Nephron progenitor cell (in vitro differentiated cells): Measurements from ENCODE around the gene FBXO22.
"Not testable (repeated sequence)": the region's sequence is repeated elsewhere in the genome, so short reads cannot be mapped to it uniquely, and the experiment has no call there.

Experiments
- DNase-seq: peaks from one replicate; pipeline ENCODE4 v3.0.0; 2021
- H3K27ac Mint-ChIP-seq: 2 replicates; pipeline ENCODE4 v1.8.0; 2021; ENCODE audit warnings: mild to moderate bottlenecking, moderate library complexity, mixed read lengths
- H3K27me3 Mint-ChIP-seq: 2 replicates; pipeline ENCODE4 v1.8.0; 2021; ENCODE audit warnings: mild to moderate bottlenecking, low read depth, mixed read lengths; ENCODE audit not compliant: poor library complexity
- H3K36me3 Mint-ChIP-seq: 2 replicates; pipeline ENCODE4 v1.8.0; 2021; ENCODE audit warnings: low read depth, mixed read lengths
- H3K4me1 Mint-ChIP-seq: 2 replicates; pipeline ENCODE4 v1.8.0; 2021; ENCODE audit warnings: mixed read lengths
- H3K4me3 Mint-ChIP-seq: 2 replicates; pipeline ENCODE4 v1.8.0; 2021; ENCODE audit warnings: mild to moderate bottlenecking, moderate library complexity, mixed read lengths
- H3K9me3 Mint-ChIP-seq: 2 replicates; pipeline ENCODE4 v1.8.0; 2021; ENCODE audit warnings: mild to moderate bottlenecking, moderate library complexity, mixed read lengths
- TF ChIP-seq, protein P1 (sequence below): fragments of 200-600 bp; sonication (generic); IDR thresholded peaks from 2 replicates; pipeline ENCODE4 v1.5.0; 2021; ENCODE audit warnings: antibody characterized with exemption

Gene FBXO22

DNA sequence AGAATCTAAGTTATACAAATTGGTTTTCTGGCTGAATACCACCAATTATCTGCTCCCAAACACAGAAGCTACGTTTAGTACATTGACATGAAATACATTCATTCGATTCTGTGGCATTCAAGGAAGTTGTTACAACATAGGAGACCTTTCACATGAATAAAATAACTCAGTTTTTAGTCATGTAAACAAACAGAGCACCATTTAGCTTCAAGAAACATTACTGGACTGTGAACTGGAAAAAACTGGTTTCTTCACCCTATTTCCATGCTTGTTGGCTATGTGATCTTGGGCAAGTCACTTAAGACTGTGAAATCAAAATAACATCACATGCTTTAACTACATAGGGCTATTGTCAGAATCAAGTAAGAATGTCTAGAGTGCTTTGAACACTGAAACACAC is 62.4 kb downstream of the FBXO22 start:
- no peaks in the 10 kb centered on the region for H3K36me3 Mint-ChIP-seq
- no peak for DNase-seq
- no peak overlapping the region for H3K27ac Mint-ChIP-seq
- no peaks in the 10 kb centered on the region for H3K27me3 Mint-ChIP-seq
- TF ChIP-seq, protein P1, sequence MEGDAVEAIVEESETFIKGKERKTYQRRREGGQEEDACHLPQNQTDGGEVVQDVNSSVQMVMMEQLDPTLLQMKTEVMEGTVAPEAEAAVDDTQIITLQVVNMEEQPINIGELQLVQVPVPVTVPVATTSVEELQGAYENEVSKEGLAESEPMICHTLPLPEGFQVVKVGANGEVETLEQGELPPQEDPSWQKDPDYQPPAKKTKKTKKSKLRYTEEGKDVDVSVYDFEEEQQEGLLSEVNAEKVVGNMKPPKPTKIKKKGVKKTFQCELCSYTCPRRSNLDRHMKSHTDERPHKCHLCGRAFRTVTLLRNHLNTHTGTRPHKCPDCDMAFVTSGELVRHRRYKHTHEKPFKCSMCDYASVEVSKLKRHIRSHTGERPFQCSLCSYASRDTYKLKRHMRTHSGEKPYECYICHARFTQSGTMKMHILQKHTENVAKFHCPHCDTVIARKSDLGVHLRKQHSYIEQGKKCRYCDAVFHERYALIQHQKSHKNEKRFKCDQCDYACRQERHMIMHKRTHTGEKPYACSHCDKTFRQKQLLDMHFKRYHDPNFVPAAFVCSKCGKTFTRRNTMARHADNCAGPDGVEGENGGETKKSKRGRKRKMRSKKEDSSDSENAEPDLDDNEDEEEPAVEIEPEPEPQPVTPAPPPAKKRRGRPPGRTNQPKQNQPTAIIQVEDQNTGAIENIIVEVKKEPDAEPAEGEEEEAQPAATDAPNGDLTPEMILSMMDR: no peak
- H3K9me3 Mint-ChIP-seq: peaks cover 5% of the 10 kb centered on the region
- H3K4me1 Mint-ChIP-seq: no peaks in the 10 kb centered on the region
- no peak overlapping the region for H3K4me3 Mint-ChIP-seq

DNA sequence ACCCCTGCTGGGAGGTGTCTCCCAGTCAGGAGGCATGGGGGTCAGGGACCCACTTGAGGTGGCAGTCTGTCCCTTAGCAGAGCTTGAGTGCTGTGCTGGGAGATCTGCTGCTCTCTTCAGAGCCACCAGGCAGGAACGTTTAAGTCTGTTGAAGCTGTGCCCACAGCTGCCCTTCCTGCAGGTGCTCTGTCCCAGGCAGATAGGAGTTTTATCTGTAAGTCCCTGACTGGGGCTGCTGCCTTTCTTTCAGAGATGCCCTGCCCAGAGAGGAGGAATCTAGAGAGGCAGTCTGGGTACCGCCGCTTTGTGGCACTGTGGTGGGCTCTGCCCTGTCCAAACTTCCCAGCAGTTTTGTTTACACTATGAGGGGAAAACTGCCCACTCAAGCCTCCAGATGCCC is 73.1 kb downstream of the FBXO22 start:
- not testable (repeated sequence) for H3K27ac Mint-ChIP-seq, DNase-seq, H3K4me1 Mint-ChIP-seq, H3K36me3 Mint-ChIP-seq, H3K4me3 Mint-ChIP-seq
- Mint-ChIP-seq H3K9me3 (peaks cover 37% of the 10 kb centered on the region), H3K27me3 (peaks cover 20% of the 10 kb centered on the region)

DNA sequence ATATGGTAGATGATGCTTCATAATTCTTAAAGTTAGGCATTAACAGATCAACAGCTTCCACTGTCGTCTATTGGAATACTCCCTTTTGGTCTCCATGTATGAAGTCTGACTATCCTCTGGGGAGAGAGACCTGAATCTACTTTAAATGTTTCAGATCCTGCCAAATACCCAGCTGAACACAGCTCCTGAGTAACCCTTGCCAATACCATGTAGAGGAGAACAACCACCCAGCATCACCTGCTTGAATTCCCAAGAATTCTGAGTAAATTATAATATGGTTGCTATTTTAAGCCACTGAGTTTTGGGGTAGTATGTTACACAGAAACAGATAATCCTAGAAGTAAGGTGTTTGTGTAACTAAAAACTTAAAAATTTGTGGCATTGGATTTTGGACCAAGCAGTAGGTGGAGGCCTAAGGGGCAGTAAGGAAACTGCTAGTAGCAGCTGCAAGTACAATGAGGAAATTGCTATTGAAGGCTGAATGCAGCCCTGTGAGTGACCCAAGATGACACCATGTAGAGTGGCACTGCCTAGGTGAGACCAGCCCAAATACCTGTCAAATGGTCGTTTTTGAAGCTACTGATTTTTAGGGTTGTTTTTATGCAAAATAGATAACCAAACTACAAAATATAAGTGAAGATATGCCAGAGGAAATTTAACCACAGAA is 77.6 kb downstream of the FBXO22 start:
- Mint-ChIP-seq H3K9me3 (peaks cover 6% of the 10 kb centered on the region), H3K4me1 (no peaks in the 10 kb centered on the region), H3K27me3 (peaks cover 10% of the 10 kb centered on the region)

DNA sequence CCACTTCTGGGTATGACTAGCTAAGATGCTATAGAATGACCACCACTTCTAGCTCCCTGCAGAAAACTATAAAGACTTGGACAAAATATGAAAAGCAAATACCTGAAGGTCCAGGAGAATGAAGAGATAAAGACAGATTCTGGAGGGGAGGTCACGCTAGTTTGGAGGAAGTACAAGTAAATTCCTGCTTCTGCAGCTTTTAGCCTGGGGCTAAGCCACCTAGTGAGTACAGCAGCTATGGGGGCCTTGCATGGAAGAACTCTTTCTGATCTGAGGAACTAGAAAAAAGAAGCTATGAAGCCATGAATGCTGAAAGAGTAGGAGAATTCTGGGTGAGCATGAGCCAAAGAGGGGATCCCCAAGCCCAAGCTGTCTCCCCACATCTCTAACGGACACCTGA is 78.8 kb downstream of the FBXO22 start:
- H3K27ac Mint-ChIP-seq: no peak overlapping the region
- no peak overlapping the region for H3K4me3 Mint-ChIP-seq
- H3K36me3 Mint-ChIP-seq: no peaks in the 10 kb centered on the region
- H3K9me3 Mint-ChIP-seq: peaks cover 6% of the 10 kb centered on the region
- no peak for DNase-seq
- peaks cover 10% of the 10 kb centered on the region for H3K27me3 Mint-ChIP-seq
- H3K4me1 Mint-ChIP-seq: no peaks in the 10 kb centered on the region
- TF ChIP-seq, protein P1: no peak

More for the DNA sequence above, 77.6 kb downstream of the FBXO22 start:
- H3K36me3 Mint-ChIP-seq: no peaks in the 10 kb centered on the region
- TF ChIP-seq, protein P1: no peak
- H3K27ac Mint-ChIP-seq: no peak overlapping the region
- no peak overlapping the region for H3K4me3 Mint-ChIP-seq
- DNase-seq: no peak

DNA sequence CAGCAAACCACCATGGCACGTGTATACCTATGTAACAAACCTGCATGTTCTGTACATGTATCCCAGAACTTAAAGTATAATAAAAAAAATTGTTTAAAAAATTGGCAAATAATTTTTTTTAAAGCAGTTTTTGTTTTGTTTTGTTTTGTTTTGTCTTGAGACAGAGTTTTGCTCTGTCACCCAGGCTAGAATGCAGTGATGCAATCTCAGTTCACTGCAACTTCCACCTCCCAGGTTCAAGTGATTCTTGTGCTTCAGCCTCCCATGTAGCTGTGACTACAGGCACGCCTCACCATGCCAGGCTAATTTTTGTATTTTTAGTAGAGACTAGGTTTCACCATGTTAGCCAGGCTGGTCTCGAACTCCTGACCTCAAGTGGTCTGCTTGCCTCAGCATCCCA is 81.0 kb downstream of the FBXO22 start:
- H3K36me3 Mint-ChIP-seq, H3K9me3 Mint-ChIP-seq, H3K27ac Mint-ChIP-seq, H3K4me1 Mint-ChIP-seq, H3K4me3 Mint-ChIP-seq, DNase-seq: not testable (repeated sequence)
- peaks cover 10% of the 10 kb centered on the region for H3K27me3 Mint-ChIP-seq

DNA sequence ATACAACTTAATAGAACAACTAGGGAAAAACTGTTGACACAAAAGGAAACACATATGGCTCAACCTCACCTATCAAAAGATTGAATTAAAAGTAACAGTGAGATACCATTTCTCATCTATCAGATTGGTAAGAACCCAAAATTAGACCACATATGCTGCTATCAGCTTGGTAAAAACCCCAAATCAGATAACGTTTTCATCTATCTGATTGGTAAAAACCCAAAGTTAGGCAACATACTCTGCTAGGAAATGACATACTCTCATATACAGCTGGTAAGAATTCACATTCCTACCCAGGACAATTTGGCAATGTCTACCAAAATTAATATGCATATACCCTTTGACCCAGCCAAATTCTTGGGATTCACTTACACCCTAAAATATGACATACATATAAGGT is 82.3 kb downstream of the FBXO22 start:
- H3K9me3 Mint-ChIP-seq: no peaks in the 10 kb centered on the region
- no peak overlapping the region for H3K4me3 Mint-ChIP-seq
- DNase-seq: no peak
- no peak overlapping the region for H3K27ac Mint-ChIP-seq
- no peaks in the 10 kb centered on the region for H3K36me3 Mint-ChIP-seq
- TF ChIP-seq, protein P1: no peak
- H3K27me3 Mint-ChIP-seq: peaks cover 10% of the 10 kb centered on the region
- H3K4me1 Mint-ChIP-seq: no peaks in the 10 kb centered on the region

DNA sequence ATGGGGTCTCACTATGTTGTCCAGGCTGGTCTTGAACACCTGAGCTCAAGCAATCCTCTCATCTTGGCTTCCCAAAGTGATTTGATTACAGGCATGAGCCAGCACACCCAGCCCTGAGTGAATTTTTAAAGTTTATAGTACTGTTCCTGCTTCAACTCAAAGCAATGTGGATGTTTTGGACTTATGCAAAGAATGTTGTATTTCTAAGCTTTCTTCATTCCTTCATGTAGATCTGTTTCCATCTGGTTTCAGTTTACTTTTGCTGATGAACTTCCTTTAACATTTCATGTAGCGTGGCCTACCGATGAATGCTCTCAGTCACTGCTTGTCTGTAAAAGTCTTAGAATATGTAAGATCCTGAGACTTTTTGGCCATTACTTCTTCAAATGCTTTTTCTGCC is 85.4 kb downstream of the FBXO22 start:
- TF ChIP-seq, protein P1: no peak
- no peak for DNase-seq
- Mint-ChIP-seq H3K27me3 (peaks cover 9% of the 10 kb centered on the region), H3K9me3 (peaks cover 13% of the 10 kb centered on the region), H3K36me3 (no peaks in the 10 kb centered on the region), H3K27ac (no peak overlapping the region), H3K4me1 (no peaks in the 10 kb centered on the region), H3K4me3 (no peak overlapping the region)
